CD4-positive, alpha-beta T cell (primary cell): ENCODE data around the gene GCN1. TPM values are rescaled to one million over a fixed set of nuclear protein-coding genes. Genes with fewer than 3 reads are reported as not detected.

Experiments used
- ATAC-seq: fragments of 200-7000 bp; cut with Tn5 transposase; one replicate; pipeline ENCODE4 v1.10.0; 2022; ENCODE audit warnings: mild to moderate bottlenecking; ENCODE audit not compliant: poor library complexity
- CTCF ChIA-PET: fragments of 350-600 bp; sonication (Branson Sonifier 250); formaldehyde crosslinking; loops from one replicate; lab custom pipeline; 2021; ENCODE audit warnings: antibody characterized with exemption, inconsistent platforms; lab: Charles Lee
- POLR2A ChIA-PET: fragments of 350-600 bp; sonication (Branson Sonifier 250); formaldehyde crosslinking; loops from one replicate; lab custom pipeline; 2021; ENCODE audit warnings: antibody characterized with exemption, inconsistent platforms; lab: Charles Lee
- DNase-seq, 14 experiments: peaks; one replicate each; pipeline ENCODE4 v3.0.0-alpha.2; 2013 to 2020; ENCODE audit warnings: mixed read lengths in 2 of 14
- H3K27ac ChIP-seq, 2 donors: one replicate each; pipeline versions ENCODE4 v1.5.1 to v1.7.0; 2013; ENCODE audit warnings: low read length in 2 of 2, low read depth in 1 of 2, mild to moderate bottlenecking in 1 of 2
- H3K27me3 ChIP-seq, 2 experiments: 1 replicate in 1 of 2; 2 replicates in 1 of 2; pipeline versions ENCODE4 v1.6.1 to v1.7.0; 2013; ENCODE audit warnings: low read length in 2 of 2, control low read depth in 1 of 2, mild to moderate bottlenecking in 1 of 2, moderate library complexity in 1 of 2; ENCODE audit not compliant: insufficient read depth in 2 of 2, control insufficient read depth in 1 of 2
- H3K36me3 ChIP-seq: one replicate; pipeline ENCODE4 v1.6.1; 2013; ENCODE audit warnings: low read length, control low read depth; ENCODE audit not compliant: insufficient read depth
- H3K4me1 ChIP-seq: one replicate; pipeline ENCODE4 v1.6.1; 2013; ENCODE audit warnings: low read length, control low read depth; ENCODE audit not compliant: insufficient read depth
- H3K4me3 ChIP-seq: one replicate; pipeline ENCODE4 v1.5.1; 2013; ENCODE audit warnings: mild to moderate bottlenecking, low read length, moderate library complexity
- H3K9me3 ChIP-seq, 2 experiments: 1 replicate in 1 of 2; 2 replicates in 1 of 2; pipeline versions ENCODE4 v1.6.1 to v1.7.0; 2013; ENCODE audit warnings: low read length in 2 of 2, mild to moderate bottlenecking in 2 of 2, control low read depth in 1 of 2, moderate library complexity in 1 of 2; ENCODE audit not compliant: control insufficient read depth in 1 of 2, insufficient read depth in 1 of 2
- H3K27ac Mint-ChIP-seq: one replicate; pipeline ENCODE4 v1.8.0; 2020; ENCODE audit warnings: mixed read lengths
- H3K27me3 Mint-ChIP-seq: one replicate; pipeline ENCODE4 v1.8.0; 2021; ENCODE audit warnings: mixed read lengths
- H3K36me3 Mint-ChIP-seq: one replicate; pipeline ENCODE4 v1.8.0; 2021; ENCODE audit warnings: low read depth, mixed read lengths
- H3K4me1 Mint-ChIP-seq: one replicate; pipeline ENCODE4 v1.8.0; 2021; ENCODE audit warnings: low read depth, mixed read lengths
- H3K4me3 Mint-ChIP-seq: one replicate; pipeline ENCODE4 v1.8.0; 2020; ENCODE audit warnings: mild to moderate bottlenecking, mixed read lengths
- H3K9me3 Mint-ChIP-seq: one replicate; pipeline ENCODE4 v1.8.0; 2020; ENCODE audit warnings: mixed read lengths
- intact Hi-C, 2 experiments: fragments of 100-400 bp; cut with DNase I in 1 of 2; cut with micrococcal nuclease in 1 of 2; formaldehyde crosslinking; loops; one replicate each; pipeline versions ENCODE4 v1.15.1 to v1.9.0; 2023 to 2025; cut with DNase I, micrococcal nuclease
- total RNA-seq, 174 experiments: library from RNA in 2 of 174; stranded (reverse) in 2 of 174; gene quantifications; one replicate each; pipeline ENCODE4 v1.2.3 and lab custom pipeline; 2021 to 2026
- TF ChIP-seq, protein P1 (sequence below): fragments of 200-600 bp; IDR thresholded peaks from one replicate; pipeline ENCODE4 v1.8.0; 2022; ENCODE audit warnings: antibody characterized with exemption, mild to moderate bottlenecking

GCN1 gene
- total RNA-seq, 2 experiments from 2014 or later = 121 to 128 TPM

DNA sequence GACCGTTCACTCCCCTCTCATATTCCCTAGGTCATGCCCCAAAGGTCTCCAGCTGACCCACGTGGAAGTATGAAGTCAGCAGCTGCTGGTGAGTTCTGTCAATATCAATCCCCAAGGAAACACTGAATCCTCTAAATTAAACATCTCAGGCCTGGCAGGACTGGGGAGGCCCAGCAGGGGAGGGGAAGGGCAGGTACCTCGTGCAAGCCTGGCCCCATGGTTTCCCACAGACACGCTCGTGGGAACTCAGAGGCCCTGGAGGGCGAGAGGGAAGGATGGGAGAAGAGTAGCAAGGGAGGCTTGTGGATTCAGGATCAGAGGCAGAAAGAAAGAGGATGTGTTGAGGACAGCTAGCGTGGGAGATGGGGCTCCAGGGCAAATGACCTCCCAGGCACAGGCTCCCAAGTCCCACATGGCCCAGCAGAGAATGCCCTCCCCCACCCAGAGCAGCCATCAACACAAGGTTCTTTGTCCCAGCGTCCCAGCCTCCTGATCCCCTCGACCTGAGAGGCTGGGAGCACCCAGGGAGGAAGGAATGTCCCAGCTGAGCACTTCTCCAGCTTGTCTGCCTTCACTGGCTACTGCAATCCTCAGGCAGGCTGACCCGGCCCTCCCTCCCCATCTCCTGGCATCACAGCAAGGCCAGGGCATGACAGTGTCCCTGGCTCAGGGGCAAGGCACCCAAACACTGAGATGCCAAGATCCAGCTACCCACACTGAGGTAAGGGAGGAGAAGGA, 26.5 kb upstream of the GCN1 start:
- ATAC-seq (no peak), DNase-seq (no peak)
- H3K36me3 Mint-ChIP-seq = peaks cover 78% of the 10 kb centered on the region
- H3K4me1 Mint-ChIP-seq = peaks cover 16% of the 10 kb centered on the region
- Histone ChIP-seq H3K36me3 (peaks cover 92% of the 10 kb centered on the region), H3K4me3 (no peak overlapping the region), H3K9me3 (no peaks in the 10 kb centered on the region), H3K27me3 (no peaks in the 10 kb centered on the region), H3K27ac (no peak overlapping the region), H3K4me1 (peaks cover 23% of the 10 kb centered on the region)
- ChIA-PET POLR2A (interaction anchor here (1.4 to 2.3 kb wide), 3 partner anchors 19 to 71 kb away, joined by 8 to 13 read pairs (median 9); partner anchors contain the start of genes RNU4-2 and RPLP0), CTCF (interaction anchor here (1.0 to 1.3 kb wide), 2 partner anchors 16 to 45 kb away, joined by 3 read pairs; partner anchors contain the start of gene PXN)
- TF ChIP-seq, protein P1, sequence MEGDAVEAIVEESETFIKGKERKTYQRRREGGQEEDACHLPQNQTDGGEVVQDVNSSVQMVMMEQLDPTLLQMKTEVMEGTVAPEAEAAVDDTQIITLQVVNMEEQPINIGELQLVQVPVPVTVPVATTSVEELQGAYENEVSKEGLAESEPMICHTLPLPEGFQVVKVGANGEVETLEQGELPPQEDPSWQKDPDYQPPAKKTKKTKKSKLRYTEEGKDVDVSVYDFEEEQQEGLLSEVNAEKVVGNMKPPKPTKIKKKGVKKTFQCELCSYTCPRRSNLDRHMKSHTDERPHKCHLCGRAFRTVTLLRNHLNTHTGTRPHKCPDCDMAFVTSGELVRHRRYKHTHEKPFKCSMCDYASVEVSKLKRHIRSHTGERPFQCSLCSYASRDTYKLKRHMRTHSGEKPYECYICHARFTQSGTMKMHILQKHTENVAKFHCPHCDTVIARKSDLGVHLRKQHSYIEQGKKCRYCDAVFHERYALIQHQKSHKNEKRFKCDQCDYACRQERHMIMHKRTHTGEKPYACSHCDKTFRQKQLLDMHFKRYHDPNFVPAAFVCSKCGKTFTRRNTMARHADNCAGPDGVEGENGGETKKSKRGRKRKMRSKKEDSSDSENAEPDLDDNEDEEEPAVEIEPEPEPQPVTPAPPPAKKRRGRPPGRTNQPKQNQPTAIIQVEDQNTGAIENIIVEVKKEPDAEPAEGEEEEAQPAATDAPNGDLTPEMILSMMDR = no peak
- intact Hi-C loops = no loop called here
- no peaks in the 10 kb centered on the region for H3K27me3 Mint-ChIP-seq
- H3K27ac Mint-ChIP-seq = no peak overlapping the region
- no peak overlapping the region for H3K4me3 Mint-ChIP-seq
- no peaks in the 10 kb centered on the region for H3K9me3 Mint-ChIP-seq

- ChIA-PET POLR2A (interaction anchor here (0.6 to 2.8 kb wide), 4 partner anchors 17 to 1854 kb away, joined by 3 to 13 read pairs (median 8); partner anchors contain the start of genes RNU4-2 and RPLP0), CTCF (interaction anchor here (1.3 to 1.6 kb wide), 2 partner anchors 9 to 18 kb away, joined by 4 read pairs; partner anchors contain the start of gene RPLP0)
- H3K4me3 ChIP-seq = no peak overlapping the region
- intact Hi-C loops = no loop called here
- H3K4me1 ChIP-seq = peaks cover 2% of the 10 kb centered on the region
- no peaks in the 10 kb centered on the region for H3K9me3 ChIP-seq
- H3K27me3 ChIP-seq = no peaks in the 10 kb centered on the region
- no peaks in the 10 kb centered on the region for H3K9me3 Mint-ChIP-seq
- H3K36me3 Mint-ChIP-seq = peaks cover 77% of the 10 kb centered on the region
- H3K4me3 Mint-ChIP-seq = no peak overlapping the region
- no peaks in the 10 kb centered on the region for H3K4me1 Mint-ChIP-seq
- H3K27ac Mint-ChIP-seq = no peak overlapping the region
- H3K36me3 ChIP-seq = peaks cover 93% of the 10 kb centered on the region
- DNase-seq (no peak), ATAC-seq (no peak)
- H3K27me3 Mint-ChIP-seq = no peaks in the 10 kb centered on the region
- H3K27ac ChIP-seq = no peak overlapping the region
- TF ChIP-seq, protein P1 = no peak
Observed at GRCh38 chr12:120218680-120219606, 24.4 kb upstream of the GCN1 start.
